ENCODE results near the gene SLC35E1. TPM values are rescaled to one million over a fixed set of nuclear protein-coding genes. Genes with fewer than 3 reads are reported as not detected.

Gene SLC35E1
- total RNA-seq, 2 experiments from 2014 or later = 60.1 to 62.4 TPM

DNA sequence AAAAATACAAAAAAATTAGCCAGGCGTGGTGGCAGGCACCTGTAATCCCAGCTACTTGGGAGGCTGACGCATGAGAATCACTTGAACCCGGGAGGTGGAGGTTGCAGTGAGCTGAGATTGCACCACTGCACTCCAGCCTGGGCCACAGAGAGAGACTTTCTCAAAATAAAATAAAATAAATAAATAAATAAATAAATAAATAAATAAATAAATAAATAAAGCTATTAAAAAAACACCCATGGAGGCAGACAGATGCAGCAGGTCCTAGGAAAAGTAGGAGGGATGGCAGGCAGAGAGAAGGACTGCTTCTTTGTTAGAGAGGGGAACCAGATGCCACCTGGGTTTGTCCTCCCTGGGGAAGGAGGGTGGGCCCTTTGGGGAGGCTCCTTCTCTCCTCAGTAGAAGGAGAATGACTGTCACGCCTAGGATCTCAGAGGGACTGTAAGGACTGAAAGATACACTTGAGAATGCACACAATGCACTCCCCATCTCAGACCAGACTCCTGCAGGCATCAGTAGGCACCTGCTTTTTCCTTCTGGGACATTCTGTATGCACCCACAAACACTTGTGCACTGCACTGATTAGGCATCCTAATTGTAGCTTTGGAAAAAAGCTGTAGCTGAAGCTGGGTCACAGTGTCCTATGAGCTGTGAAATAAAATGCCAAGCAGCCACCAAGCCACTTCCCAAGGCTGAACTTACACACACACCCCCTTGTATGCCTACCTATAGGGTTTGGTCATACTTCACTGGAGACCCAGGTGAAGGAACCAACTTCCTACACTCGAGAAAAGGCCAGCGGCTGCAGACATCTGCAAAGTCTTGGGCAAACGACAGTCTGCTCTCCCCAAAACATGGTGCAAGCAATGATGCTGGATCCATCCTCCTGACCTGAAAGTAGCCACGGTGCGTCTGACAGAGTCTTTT is 18.9 kb upstream of the SLC35E1 start:
- H3K27ac Mint-ChIP-seq = no peak overlapping the region
- DNase-seq (no peak), ATAC-seq (no peak)
- no peak overlapping the region for H3K4me3 Mint-ChIP-seq
- H3K27me3 Mint-ChIP-seq = no peaks in the 10 kb centered on the region
- intact Hi-C loops (cut with micrococcal nuclease) = no loop called here
- TF ChIP-seq, protein P1, sequence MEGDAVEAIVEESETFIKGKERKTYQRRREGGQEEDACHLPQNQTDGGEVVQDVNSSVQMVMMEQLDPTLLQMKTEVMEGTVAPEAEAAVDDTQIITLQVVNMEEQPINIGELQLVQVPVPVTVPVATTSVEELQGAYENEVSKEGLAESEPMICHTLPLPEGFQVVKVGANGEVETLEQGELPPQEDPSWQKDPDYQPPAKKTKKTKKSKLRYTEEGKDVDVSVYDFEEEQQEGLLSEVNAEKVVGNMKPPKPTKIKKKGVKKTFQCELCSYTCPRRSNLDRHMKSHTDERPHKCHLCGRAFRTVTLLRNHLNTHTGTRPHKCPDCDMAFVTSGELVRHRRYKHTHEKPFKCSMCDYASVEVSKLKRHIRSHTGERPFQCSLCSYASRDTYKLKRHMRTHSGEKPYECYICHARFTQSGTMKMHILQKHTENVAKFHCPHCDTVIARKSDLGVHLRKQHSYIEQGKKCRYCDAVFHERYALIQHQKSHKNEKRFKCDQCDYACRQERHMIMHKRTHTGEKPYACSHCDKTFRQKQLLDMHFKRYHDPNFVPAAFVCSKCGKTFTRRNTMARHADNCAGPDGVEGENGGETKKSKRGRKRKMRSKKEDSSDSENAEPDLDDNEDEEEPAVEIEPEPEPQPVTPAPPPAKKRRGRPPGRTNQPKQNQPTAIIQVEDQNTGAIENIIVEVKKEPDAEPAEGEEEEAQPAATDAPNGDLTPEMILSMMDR (IDR thresholded peaks at IDR 0.05) = no peak
- CTCF ChIA-PET = interaction anchor here (0.6 to 1.1 kb wide), 2 partner anchors 18 to 136 kb away, joined by 3 read pairs; partner anchors contain the start of gene SLC35E1
- peaks cover 85% of the 10 kb centered on the region for H3K4me1 Mint-ChIP-seq (ENCODE audit: low read depth)
- no peaks in the 10 kb centered on the region for H3K36me3 Mint-ChIP-seq (ENCODE audit: low read depth)
- POLR2A ChIA-PET = interaction anchor here (0.6 to 7.5 kb wide), 5 partner anchors 21 to 66 kb away, joined by 3 to 93 read pairs (median 3); partner anchors contain the start of gene MED26
- H3K9me3 Mint-ChIP-seq = no peaks in the 10 kb centered on the region

DNA sequence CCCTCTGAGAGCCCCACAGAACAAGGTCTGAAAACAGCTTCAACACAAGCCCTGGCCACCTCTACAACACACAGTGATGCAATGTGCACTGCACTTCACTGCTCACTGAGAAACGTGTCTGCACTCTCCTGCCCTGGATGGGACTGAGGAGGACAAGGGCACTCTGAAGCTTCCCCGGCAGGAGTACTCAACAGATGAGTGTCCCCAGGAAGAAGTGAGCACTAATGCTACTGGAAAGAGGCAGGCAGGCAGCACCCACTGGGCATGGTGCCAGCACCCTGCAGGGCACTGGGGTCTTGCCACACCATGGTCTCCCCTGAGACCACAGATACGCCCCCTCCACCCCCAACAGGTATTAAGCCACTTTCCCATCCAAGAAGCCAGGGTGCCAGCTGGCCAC is 17.7 kb upstream of the SLC35E1 start:
- ChIA-PET CTCF (interaction anchor here (1.2 to 1.5 kb wide), 2 partner anchors 9 to 38 kb away, joined by 3 read pairs; partner anchors contain the start of gene MED26), POLR2A (interaction anchor here (1.2 to 7.5 kb wide), 2 partner anchors 37 to 70 kb away, joined by 4 to 93 read pairs; partner anchors contain the start of genes MED26 and SMIM7)
- H3K36me3 Mint-ChIP-seq (ENCODE audit: low read depth) = peaks cover 10% of the 10 kb centered on the region
- H3K4me3 Mint-ChIP-seq = no peak overlapping the region
- no peaks in the 10 kb centered on the region for H3K27me3 Mint-ChIP-seq
- TF ChIP-seq, protein P1 (IDR thresholded peaks at IDR 0.05) = no peak
- no peak for ATAC-seq
- peaks cover 85% of the 10 kb centered on the region for H3K4me1 Mint-ChIP-seq (ENCODE audit: low read depth)
- DNase-seq = no peak
- no peaks in the 10 kb centered on the region for H3K9me3 Mint-ChIP-seq
- intact Hi-C loops (cut with micrococcal nuclease) = loop anchor here (2.0 kb wide), 1 partner anchor 37 kb away; no protein-coding TSS in a partner anchor
- peak overlapping the region; percentile 47 for H3K27ac Mint-ChIP-seq

DNA sequence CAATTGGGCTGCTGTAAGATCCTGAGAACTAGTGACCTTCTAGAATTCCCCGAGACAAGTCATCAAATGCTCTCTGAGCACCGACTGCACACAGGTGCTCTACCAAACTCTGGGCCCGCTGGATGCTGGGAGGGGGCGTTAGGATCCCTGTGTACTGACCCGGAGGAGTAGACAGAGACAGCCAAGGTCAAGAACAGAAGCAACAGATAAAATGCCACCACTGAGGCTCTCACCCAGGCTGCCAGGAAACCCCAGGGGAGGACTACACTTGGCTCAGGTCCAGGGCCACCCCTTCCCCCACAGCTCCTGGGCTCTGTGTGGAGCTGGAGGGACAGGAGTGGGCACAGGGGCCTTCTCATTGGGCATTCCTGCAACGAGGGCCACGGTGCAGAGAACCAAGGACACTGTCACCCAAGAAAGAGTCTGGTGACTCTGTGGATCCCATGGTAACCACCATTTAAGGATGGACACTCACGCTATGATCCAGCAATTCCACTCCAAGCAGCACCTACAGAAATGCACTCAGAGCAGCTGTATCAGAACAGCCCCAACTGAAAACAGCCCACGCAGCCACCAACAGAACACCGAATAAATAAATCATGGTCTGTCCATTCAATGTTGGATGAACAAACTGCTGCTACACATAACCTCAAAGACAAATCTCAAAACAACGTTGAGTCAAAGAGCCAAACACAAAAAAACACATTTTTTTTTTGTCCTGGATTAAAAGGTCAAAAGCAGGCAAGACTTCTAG is 16.8 kb upstream of the SLC35E1 start:
- DNase-seq (peak; percentile 51), ATAC-seq (no peak)
- Mint-ChIP-seq H3K27ac (peak overlapping the region; percentile 74), H3K4me1 (ENCODE audit: low read depth) (peaks cover 83% of the 10 kb centered on the region), H3K36me3 (ENCODE audit: low read depth) (peaks cover 15% of the 10 kb centered on the region), H3K4me3 (peak overlapping the region; percentile 87), H3K9me3 (no peaks in the 10 kb centered on the region), H3K27me3 (no peaks in the 10 kb centered on the region)
- ChIA-PET CTCF (interaction anchor here (1.5 to 2.7 kb wide), 2 partner anchors 10 to 22 kb away, joined by 3 to 11 read pairs; no protein-coding TSS in a partner anchor), POLR2A (interaction anchor here (1.2 to 7.5 kb wide), 5 partner anchors 16 to 71 kb away, joined by 4 to 93 read pairs (median 9); partner anchors contain the start of genes MED26, SLC35E1 and SMIM7)
- intact Hi-C loops (cut with micrococcal nuclease) = loop anchor here (2.0 kb wide), 1 partner anchor 38 kb away; no protein-coding TSS in a partner anchor
- TF ChIP-seq, protein P1 (IDR thresholded peaks at IDR 0.05) = no peak

GRCh38 chr19:16587833-16588823 is 15.9 kb upstream of the SLC35E1 start:
- peaks cover 15% of the 10 kb centered on the region for H3K36me3 Mint-ChIP-seq (ENCODE audit: low read depth)
- TF ChIP-seq, protein P1 (IDR thresholded peaks at IDR 0.05) = no peak
- no peaks in the 10 kb centered on the region for H3K27me3 Mint-ChIP-seq
- CTCF ChIA-PET = interaction anchor here (0.8 to 2.7 kb wide), 4 partner anchors 14 to 71 kb away, joined by 3 to 11 read pairs (median 4); no protein-coding TSS in a partner anchor
- peak overlapping the region; percentile 74 for H3K27ac Mint-ChIP-seq
- peak overlapping the region; percentile 87 for H3K4me3 Mint-ChIP-seq
- POLR2A ChIA-PET = interaction anchor here (0.6 to 7.5 kb wide), 11 partner anchors 15 to 188 kb away, joined by 3 to 93 read pairs (median 6); partner anchors contain the start of genes C19orf44, CALR3, MED26 and SLC35E1
- peak; percentile 70 for ATAC-seq
- H3K9me3 Mint-ChIP-seq = no peaks in the 10 kb centered on the region
- H3K4me1 Mint-ChIP-seq (ENCODE audit: low read depth) = peaks cover 83% of the 10 kb centered on the region
- DNase-seq = peak; percentile 89
- intact Hi-C loops (cut with micrococcal nuclease) = loop anchor here (2.0 kb wide), 1 partner anchor 39 kb away; no protein-coding TSS in a partner anchor
